Spleen (tissue), 11 donors: ENCODE data around the gene PANX3. TPM values are rescaled to one million over a fixed set of nuclear protein-coding genes. Genes with fewer than 3 reads are reported as not detected.

Experiments
- DNase-seq: peaks from one replicate; pipeline ENCODE4 v3.0.0-alpha.2; 2020
- H3K27ac ChIP-seq, 8 donors: fragments of 200-600 bp; sonication (generic) in 7 of 8; 1 replicate in 4 of 8; 2 replicates in 4 of 8; pipeline versions ENCODE4 v1.5.0 to v1.8.0; 2016 to 2021; ENCODE audit warnings: inconsistent platforms in 4 of 8, mild to moderate bottlenecking in 4 of 8, moderate library complexity in 1 of 8
- H3K27me3 ChIP-seq, 7 donors: fragments of 200-600 bp; sonication (generic) in 6 of 7; replicated peaks in 1 of 7; 1 replicate in 4 of 7; 2 replicates in 3 of 7; pipeline versions ENCODE4 v1.5.0 to v1.8.0; 2016 to 2021; ENCODE audit warnings: inconsistent platforms in 3 of 7, mild to moderate bottlenecking in 1 of 7
- H3K36me3 ChIP-seq, 6 donors: fragments of 200-600 bp; sonication (generic) in 5 of 6; 1 replicate in 4 of 6; 2 replicates in 2 of 6; pipeline versions ENCODE4 v1.5.0 to v1.8.0; 2016 to 2021; ENCODE audit warnings: inconsistent platforms in 2 of 6
- H3K4me1 ChIP-seq, 6 donors: fragments of 200-600 bp; sonication (generic) in 5 of 6; 1 replicate in 3 of 6; 2 replicates in 3 of 6; pipeline versions ENCODE4 v1.5.0 to v1.8.0; 2016 to 2021; ENCODE audit warnings: inconsistent platforms in 3 of 6
- H3K4me3 ChIP-seq, 8 donors: fragments of 200-600 bp; sonication (generic) in 7 of 8; 1 replicate in 4 of 8; 2 replicates in 4 of 8; pipeline versions ENCODE4 v1.5.0 to v1.8.0; 2016 to 2021; ENCODE audit warnings: inconsistent platforms in 4 of 8, mild to moderate bottlenecking in 4 of 8, moderate library complexity in 2 of 8
- H3K9me3 ChIP-seq, 8 donors: fragments of 200-600 bp; sonication (generic) in 7 of 8; 1 replicate in 4 of 8; 2 replicates in 4 of 8; pipeline versions ENCODE4 v1.5.0 to v1.8.0; 2016 to 2021; ENCODE audit warnings: inconsistent platforms in 4 of 8
- POLR2A ChIP-seq, 3 donors: fragments of 450-650 bp; IDR thresholded peaks; one replicate each; pipeline ENCODE4 v1.5.1; 2017; ENCODE audit warnings: antibody characterized with exemption in 3 of 3, mild to moderate bottlenecking in 1 of 3
- POLR2AphosphoS5 ChIP-seq, 3 donors: sonication (generic); formaldehyde crosslinking; IDR thresholded peaks; one replicate each; pipeline ENCODE4 v1.5.1; 2017; ENCODE audit warnings: antibody characterized with exemption in 3 of 3
- WGBS, 5 donors: extraction: QIAGEN DNeasy Blood & Tissue Kit in 3 of 5; methylation state at CpG; one replicate each; pipeline versions ENCODE4 v1.1.5 to v1.1.7; 2013 to 2018; 5-methylcytosine and 5-hydroxymethylcytosine counted together
- intact Hi-C: fragments of 100-400 bp; cut with DNase I; formaldehyde crosslinking; loops from one replicate; pipeline ENCODE4 v1.15.0; 2023; ENCODE audit warnings: low total_unique reads
- polyA plus RNA-seq, 3 donors: library from polyadenylated mRNA; stranded (reverse); fragments of 200-250 nt; gene quantifications; one replicate each; pipeline ENCODE4 v1.2.1, GENCODE V29; 2013
- total RNA-seq, 7 donors: library from RNA; depleted of rRNA in 3 of 7; stranded (reverse); fragments of >200 nt in 3 of 7; fragmentation: NEBNext Ultra II Directional in 4 of 7; extraction: Animal tissue kit (Norgen Biotek cat#: 25700) in 4 of 7; gene quantifications; one replicate each; pipeline versions ENCODE4 v1.1.0 to v1.2.1, GENCODE V29; 2016 to 2021
- TF ChIP-seq, protein P1 (sequence below), 11 experiments: fragments of 200-600 bp in 7 of 11; fragments of 450-650 bp in 4 of 11; sonication (generic) in 4 of 11; IDR thresholded peaks in 8 of 11; conservative IDR thresholded peaks in 3 of 11; 1 replicate in 7 of 11; 2 replicates in 4 of 11; pipeline versions ENCODE4 v1.4.0 to v1.8.0; 2016 to 2021; ENCODE audit warnings: antibody characterized with exemption in 11 of 11, inconsistent platforms in 4 of 11, mild to moderate bottlenecking in 1 of 11
- donor health status: healthy with polysubstance abuse.
- donor health status: DM: no; HTN: no; CAD: no; lungs with moderate emphysema.
- donor health status: DM: no; HTN: no; CAD: no.
- donor health status: Bipolar disorder and iron deficiency.
- donor health status: healthy.
- donor health status: DM: no; HTN: no; CAD: no.
- donor health status: DM: yes; HTN: yes; CAD: no.

Gene PANX3
- total and polyA plus RNA-seq, 10 donors, result not detected

GRCh38 chr11:124644426-124645280 is 33.4 kb downstream of the PANX3 start:
- TF ChIP-seq POLR2AphosphoS5 (IDR thresholded peaks at IDR 0.05), result no peak
- TF ChIP-seq, protein P1, sequence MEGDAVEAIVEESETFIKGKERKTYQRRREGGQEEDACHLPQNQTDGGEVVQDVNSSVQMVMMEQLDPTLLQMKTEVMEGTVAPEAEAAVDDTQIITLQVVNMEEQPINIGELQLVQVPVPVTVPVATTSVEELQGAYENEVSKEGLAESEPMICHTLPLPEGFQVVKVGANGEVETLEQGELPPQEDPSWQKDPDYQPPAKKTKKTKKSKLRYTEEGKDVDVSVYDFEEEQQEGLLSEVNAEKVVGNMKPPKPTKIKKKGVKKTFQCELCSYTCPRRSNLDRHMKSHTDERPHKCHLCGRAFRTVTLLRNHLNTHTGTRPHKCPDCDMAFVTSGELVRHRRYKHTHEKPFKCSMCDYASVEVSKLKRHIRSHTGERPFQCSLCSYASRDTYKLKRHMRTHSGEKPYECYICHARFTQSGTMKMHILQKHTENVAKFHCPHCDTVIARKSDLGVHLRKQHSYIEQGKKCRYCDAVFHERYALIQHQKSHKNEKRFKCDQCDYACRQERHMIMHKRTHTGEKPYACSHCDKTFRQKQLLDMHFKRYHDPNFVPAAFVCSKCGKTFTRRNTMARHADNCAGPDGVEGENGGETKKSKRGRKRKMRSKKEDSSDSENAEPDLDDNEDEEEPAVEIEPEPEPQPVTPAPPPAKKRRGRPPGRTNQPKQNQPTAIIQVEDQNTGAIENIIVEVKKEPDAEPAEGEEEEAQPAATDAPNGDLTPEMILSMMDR (IDR thresholded peaks at IDR 0.05 in 8 of 11, conservative IDR thresholded peaks at IDR 0.05 in 3 of 11), result peak; percentile 55 to 81 (median 72)
- no peak for TF ChIP-seq POLR2A (IDR thresholded peaks at IDR 0.05)
- no peaks in the 10 kb centered on the region for H3K9me3 ChIP-seq
- H3K4me1 ChIP-seq, result peaks cover 0 to 18% (median 6%) of the 10 kb centered on the region in 6 donors
- no peaks in the 10 kb centered on the region for H3K27me3 ChIP-seq
- peaks cover 0 to 9% (median 1%) of the 10 kb centered on the region in 6 donors for H3K36me3 ChIP-seq
- intact Hi-C loops, result no loop called here
- DNase-seq, result no peak
- 27 to 32% (median 28%) methylated on average over 16 of the region's 16 CpGs for WGBS, 5 donors
- H3K27ac ChIP-seq, result no peak overlapping the region
- peak overlapping the region in 1 of 8 donors; percentile 35 for H3K4me3 ChIP-seq

GRCh38 chr11:124646148-124646547 is 34.9 kb downstream of the PANX3 start:
- intact Hi-C loops, result no loop called here
- H3K36me3 ChIP-seq, result peaks cover 0 to 9% (median 0%) of the 10 kb centered on the region in 6 donors
- no peak for DNase-seq
- H3K4me1 ChIP-seq, result peaks cover 0 to 18% (median 6%) of the 10 kb centered on the region in 6 donors
- no peaks in the 10 kb centered on the region for H3K27me3 ChIP-seq
- no peak overlapping the region for H3K4me3 ChIP-seq
- TF ChIP-seq, protein P1 (IDR thresholded peaks at IDR 0.05 in 8 of 11, conservative IDR thresholded peaks at IDR 0.05 in 3 of 11), result no peak
- TF ChIP-seq POLR2AphosphoS5 (IDR thresholded peaks at IDR 0.05), result no peak
- no peak for TF ChIP-seq POLR2A (IDR thresholded peaks at IDR 0.05)
- WGBS, 5 donors, result 65 to 76% (median 67%) methylated on average over 3 of the region's 3 CpGs
- no peak overlapping the region for H3K27ac ChIP-seq
- no peaks in the 10 kb centered on the region for H3K9me3 ChIP-seq

DNA sequence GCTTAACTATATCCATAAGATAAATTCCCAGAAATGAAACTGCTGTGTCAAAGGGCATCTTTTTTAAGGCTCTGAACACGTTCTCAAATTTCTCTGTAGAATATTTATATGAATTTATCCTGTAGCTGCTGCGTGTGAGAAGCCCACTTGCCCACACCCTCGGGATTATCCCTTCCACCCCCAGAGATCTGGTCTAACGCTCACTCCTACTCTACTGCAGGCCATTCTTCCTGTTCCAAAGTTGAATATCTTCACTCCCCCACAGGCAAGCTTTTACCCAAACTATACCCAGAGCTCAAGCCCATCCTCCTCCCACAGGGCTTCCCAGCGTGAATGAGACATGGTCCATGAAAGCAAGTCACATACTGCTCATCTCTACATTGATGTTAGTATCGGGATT is 37.4 kb downstream of the PANX3 start:
- H3K27ac ChIP-seq, result no peak overlapping the region
- intact Hi-C loops, result no loop called here
- H3K9me3 ChIP-seq, result no peaks in the 10 kb centered on the region
- TF ChIP-seq, protein P1 (IDR thresholded peaks at IDR 0.05 in 8 of 11, conservative IDR thresholded peaks at IDR 0.05 in 3 of 11), result no peak
- no peak for TF ChIP-seq POLR2AphosphoS5 (IDR thresholded peaks at IDR 0.05)
- TF ChIP-seq POLR2A (IDR thresholded peaks at IDR 0.05), result no peak
- H3K36me3 ChIP-seq, result peaks cover 0 to 31% (median 0%) of the 10 kb centered on the region in 6 donors
- H3K27me3 ChIP-seq, result no peaks in the 10 kb centered on the region
- no peak for DNase-seq
- H3K4me1 ChIP-seq, result peaks cover 0 to 18% (median 6%) of the 10 kb centered on the region in 6 donors
- no peak overlapping the region for H3K4me3 ChIP-seq
- 79 to 85% (median 84%) methylated on average over 6 of the region's 6 CpGs for WGBS, 5 donors
